ENCODE results near the gene PTGES3. TPM values are rescaled to one million over a fixed set of nuclear protein-coding genes. Genes with fewer than 3 reads are reported as not detected.

The PTGES3 gene
- total RNA-seq, 1 donor from 2014 or later, result 180 TPM

DNA sequence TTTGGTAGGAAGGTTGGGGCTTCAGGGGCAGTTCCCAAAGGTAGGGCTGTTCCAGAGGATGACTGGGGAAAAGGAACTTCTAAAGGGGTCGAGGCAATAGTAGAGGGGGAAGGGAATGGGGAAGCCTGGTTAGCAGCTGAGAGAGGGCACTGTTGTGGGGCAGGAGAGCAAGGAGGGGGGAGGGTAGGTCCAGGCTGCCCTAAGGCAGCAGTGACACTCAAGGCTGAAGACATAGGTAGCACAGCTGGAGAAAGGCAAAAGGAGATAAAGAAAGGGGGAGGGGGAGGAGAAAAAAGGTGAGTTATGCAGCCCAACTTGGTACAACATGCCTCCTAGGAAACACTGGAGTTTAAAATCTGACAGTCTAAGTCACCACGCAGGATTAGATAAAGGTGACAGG lies 33.1 kb upstream of the PTGES3 start:
- Mint-ChIP-seq H3K36me3 (ENCODE audit: unreplicated experiment) (peaks cover 11% of the 10 kb centered on the region), H3K9me3 (ENCODE audit: unreplicated experiment) (peaks cover 14% of the 10 kb centered on the region), H3K27me3 (ENCODE audit: unreplicated experiment) (peaks cover 4% of the 10 kb centered on the region), H3K4me3 (ENCODE audit: unreplicated experiment) (no peak overlapping the region), H3K27ac (ENCODE audit: unreplicated experiment) (no peak overlapping the region), H3K4me1 (ENCODE audit: low read depth, unreplicated experiment) (peaks cover 41% of the 10 kb centered on the region)
- DNase-seq, result no peak
- TF ChIP-seq, protein P1, sequence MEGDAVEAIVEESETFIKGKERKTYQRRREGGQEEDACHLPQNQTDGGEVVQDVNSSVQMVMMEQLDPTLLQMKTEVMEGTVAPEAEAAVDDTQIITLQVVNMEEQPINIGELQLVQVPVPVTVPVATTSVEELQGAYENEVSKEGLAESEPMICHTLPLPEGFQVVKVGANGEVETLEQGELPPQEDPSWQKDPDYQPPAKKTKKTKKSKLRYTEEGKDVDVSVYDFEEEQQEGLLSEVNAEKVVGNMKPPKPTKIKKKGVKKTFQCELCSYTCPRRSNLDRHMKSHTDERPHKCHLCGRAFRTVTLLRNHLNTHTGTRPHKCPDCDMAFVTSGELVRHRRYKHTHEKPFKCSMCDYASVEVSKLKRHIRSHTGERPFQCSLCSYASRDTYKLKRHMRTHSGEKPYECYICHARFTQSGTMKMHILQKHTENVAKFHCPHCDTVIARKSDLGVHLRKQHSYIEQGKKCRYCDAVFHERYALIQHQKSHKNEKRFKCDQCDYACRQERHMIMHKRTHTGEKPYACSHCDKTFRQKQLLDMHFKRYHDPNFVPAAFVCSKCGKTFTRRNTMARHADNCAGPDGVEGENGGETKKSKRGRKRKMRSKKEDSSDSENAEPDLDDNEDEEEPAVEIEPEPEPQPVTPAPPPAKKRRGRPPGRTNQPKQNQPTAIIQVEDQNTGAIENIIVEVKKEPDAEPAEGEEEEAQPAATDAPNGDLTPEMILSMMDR (IDR thresholded peaks at IDR 0.05; ENCODE audit: partially characterized antibody, unreplicated experiment), result no peak

DNA sequence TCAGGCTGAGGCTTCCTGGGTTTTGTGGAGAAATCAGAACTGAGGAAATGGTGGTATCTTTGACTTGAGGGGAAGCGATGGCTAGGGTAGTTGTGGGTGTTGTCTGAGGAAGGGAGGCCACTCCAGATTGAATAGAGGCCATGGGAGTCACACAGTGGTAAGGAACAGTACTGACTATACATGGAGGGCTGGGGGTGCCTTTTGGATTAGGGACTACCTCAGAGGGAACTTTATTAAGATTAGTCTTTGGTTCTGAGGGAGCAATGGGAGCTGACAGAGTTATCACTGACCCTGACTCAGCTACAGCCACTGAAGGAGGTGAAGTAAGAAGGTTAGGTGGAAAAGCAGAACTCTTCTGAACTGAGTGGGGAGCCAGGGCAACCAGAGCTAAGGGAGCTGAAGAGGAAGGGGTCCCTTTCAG lies 32.7 kb upstream of the PTGES3 start:
- H3K9me3 Mint-ChIP-seq (ENCODE audit: unreplicated experiment), result peaks cover 12% of the 10 kb centered on the region
- peaks cover 39% of the 10 kb centered on the region for H3K4me1 Mint-ChIP-seq (ENCODE audit: low read depth, unreplicated experiment)
- peaks cover 5% of the 10 kb centered on the region for H3K27me3 Mint-ChIP-seq (ENCODE audit: unreplicated experiment)
- no peak for DNase-seq
- no peak overlapping the region for H3K27ac Mint-ChIP-seq (ENCODE audit: unreplicated experiment)
- H3K36me3 Mint-ChIP-seq (ENCODE audit: unreplicated experiment), result peaks cover 11% of the 10 kb centered on the region
- TF ChIP-seq, protein P1 (IDR thresholded peaks at IDR 0.05; ENCODE audit: partially characterized antibody, unreplicated experiment), result no peak
- H3K4me3 Mint-ChIP-seq (ENCODE audit: unreplicated experiment), result no peak overlapping the region

DNA sequence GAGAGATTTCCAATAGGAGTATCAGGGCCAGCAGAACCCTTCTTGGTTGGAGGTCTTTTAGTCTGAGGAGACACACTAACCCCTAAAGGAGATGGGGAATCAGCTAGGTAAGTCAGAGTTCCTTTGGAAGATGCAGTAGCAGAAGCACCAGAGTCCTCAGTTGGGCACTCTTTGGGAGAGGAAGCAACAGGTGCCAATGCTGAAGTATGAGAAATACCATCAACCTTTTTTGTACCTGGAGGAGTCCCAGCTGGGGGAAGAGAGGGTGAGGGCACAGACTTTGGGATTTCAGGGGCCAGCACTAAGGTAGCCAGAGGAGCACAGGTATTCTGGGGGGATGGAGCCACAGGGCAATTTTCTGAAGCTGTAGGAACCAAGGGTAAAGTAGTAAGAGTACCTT lies 31.0 kb upstream of the PTGES3 start:
- Mint-ChIP-seq H3K27me3 (ENCODE audit: unreplicated experiment) (peaks cover 8% of the 10 kb centered on the region), H3K4me3 (ENCODE audit: unreplicated experiment) (no peak overlapping the region), H3K9me3 (ENCODE audit: unreplicated experiment) (peaks cover 7% of the 10 kb centered on the region), H3K36me3 (ENCODE audit: unreplicated experiment) (peaks cover 11% of the 10 kb centered on the region), H3K27ac (ENCODE audit: unreplicated experiment) (no peak overlapping the region), H3K4me1 (ENCODE audit: low read depth, unreplicated experiment) (peaks cover 37% of the 10 kb centered on the region)
- TF ChIP-seq, protein P1 (IDR thresholded peaks at IDR 0.05; ENCODE audit: partially characterized antibody, unreplicated experiment), result no peak
- no peak for DNase-seq

DNA sequence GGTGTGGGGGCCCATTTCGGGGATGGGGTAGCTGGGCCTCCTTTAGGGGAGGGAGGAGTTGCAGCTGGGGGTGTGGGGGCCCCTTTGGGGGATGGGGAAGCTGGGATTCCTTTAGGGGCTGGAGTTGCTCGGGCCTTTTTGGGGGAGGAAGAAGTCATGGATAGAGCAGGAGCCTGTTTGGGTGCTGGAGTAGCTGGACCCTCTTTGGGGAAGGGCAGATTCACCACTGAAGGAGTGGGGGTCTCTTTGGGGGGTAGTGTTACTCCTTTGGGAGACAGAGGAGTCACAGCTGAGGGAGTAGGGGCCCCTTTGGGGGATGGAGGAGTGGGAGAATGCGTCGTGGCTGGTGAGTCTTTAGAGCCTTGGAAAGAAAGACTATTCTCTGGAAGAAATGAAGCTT lies 30.6 kb upstream of the PTGES3 start:
- H3K27ac Mint-ChIP-seq (ENCODE audit: unreplicated experiment), result no peak overlapping the region
- H3K36me3 Mint-ChIP-seq (ENCODE audit: unreplicated experiment), result peaks cover 11% of the 10 kb centered on the region
- peaks cover 9% of the 10 kb centered on the region for H3K9me3 Mint-ChIP-seq (ENCODE audit: unreplicated experiment)
- peaks cover 33% of the 10 kb centered on the region for H3K4me1 Mint-ChIP-seq (ENCODE audit: low read depth, unreplicated experiment)
- DNase-seq, result no peak
- H3K4me3 Mint-ChIP-seq (ENCODE audit: unreplicated experiment), result no peak overlapping the region
- peaks cover 5% of the 10 kb centered on the region for H3K27me3 Mint-ChIP-seq (ENCODE audit: unreplicated experiment)
- TF ChIP-seq, protein P1 (IDR thresholded peaks at IDR 0.05; ENCODE audit: partially characterized antibody, unreplicated experiment), result no peak

DNA sequence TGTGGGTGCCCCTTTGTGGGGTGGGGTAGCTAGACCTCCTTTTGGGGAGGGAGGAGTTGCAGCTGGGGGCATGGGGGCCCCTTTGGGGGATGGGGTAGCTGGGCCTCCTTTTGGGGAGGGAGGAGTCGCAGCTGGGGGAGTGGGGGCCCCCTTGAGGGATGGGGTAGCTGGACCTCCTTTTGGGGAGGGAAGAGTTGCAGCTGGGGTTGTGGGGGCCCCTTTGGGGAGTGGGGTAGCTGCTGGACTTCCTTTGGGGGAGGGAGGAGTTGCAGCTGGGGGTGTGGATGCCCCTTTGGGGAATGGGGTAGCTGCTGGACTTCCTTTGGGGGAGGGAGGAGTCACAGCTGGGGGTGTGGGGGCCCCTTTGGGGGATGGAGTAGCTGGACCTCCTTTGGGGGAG lies 30.1 kb upstream of the PTGES3 start:
- Mint-ChIP-seq H3K27me3 (ENCODE audit: unreplicated experiment) (peaks cover 5% of the 10 kb centered on the region), H3K4me3 (ENCODE audit: unreplicated experiment) (no peak overlapping the region), H3K27ac (ENCODE audit: unreplicated experiment) (no peak overlapping the region), H3K36me3 (ENCODE audit: unreplicated experiment) (peaks cover 11% of the 10 kb centered on the region), H3K4me1 (ENCODE audit: low read depth, unreplicated experiment) (peaks cover 29% of the 10 kb centered on the region), H3K9me3 (ENCODE audit: unreplicated experiment) (peaks cover 9% of the 10 kb centered on the region)
- no peak for DNase-seq
- TF ChIP-seq, protein P1 (IDR thresholded peaks at IDR 0.05; ENCODE audit: partially characterized antibody, unreplicated experiment), result no peak
